ENCODE measurements around the gene DNAH17.

The DNAH17 gene

DNA sequence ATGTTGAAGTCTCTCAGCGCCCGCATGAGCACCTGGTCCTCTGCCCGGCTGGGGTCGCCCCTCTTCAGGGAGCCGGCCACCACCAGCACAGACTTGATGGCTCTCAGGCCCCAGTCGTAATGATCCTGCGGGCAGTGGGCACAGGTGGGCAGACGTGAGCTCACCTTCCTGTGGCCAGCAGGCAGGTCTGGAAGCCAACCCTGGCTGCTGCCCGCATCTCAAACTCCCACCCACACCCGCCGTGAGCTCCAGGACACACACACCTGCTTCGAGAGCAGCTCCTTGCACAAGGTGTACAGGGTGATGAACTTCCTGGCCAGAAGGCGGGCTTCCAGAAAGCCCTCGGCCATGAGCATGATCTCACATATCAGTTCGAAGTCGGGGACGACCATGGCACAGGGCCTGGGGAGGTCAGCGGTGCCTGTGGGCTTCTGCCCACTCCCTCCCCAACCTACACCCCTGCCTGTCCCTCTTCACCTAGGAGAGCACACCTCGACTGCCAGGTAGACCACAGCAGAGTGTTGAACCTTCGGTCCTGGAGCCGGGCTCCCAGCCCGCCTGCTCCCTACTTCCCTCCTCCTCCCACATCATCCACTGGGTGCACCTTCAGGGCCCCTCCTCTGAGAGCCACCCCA is 82.4 kb downstream of the DNAH17 start:
- Histone ChIP-seq H3K36me3 (ENCODE audit: control insufficient read depth, insufficient read depth, low read length) (no peaks in the 10 kb centered on the region), H3K4me1 (ENCODE audit: control insufficient read depth, insufficient read depth, low read length) (no peaks in the 10 kb centered on the region), H3K9ac (ENCODE audit: low read length) (no peak overlapping the region), H3K27me3 (ENCODE audit: control insufficient read depth, insufficient read depth, low read length) (no peaks in the 10 kb centered on the region), H3K9me3 (ENCODE audit: control insufficient read depth, low read length) (no peaks in the 10 kb centered on the region), H3K4me3 (ENCODE audit: low read length) (no peak overlapping the region)

DNA sequence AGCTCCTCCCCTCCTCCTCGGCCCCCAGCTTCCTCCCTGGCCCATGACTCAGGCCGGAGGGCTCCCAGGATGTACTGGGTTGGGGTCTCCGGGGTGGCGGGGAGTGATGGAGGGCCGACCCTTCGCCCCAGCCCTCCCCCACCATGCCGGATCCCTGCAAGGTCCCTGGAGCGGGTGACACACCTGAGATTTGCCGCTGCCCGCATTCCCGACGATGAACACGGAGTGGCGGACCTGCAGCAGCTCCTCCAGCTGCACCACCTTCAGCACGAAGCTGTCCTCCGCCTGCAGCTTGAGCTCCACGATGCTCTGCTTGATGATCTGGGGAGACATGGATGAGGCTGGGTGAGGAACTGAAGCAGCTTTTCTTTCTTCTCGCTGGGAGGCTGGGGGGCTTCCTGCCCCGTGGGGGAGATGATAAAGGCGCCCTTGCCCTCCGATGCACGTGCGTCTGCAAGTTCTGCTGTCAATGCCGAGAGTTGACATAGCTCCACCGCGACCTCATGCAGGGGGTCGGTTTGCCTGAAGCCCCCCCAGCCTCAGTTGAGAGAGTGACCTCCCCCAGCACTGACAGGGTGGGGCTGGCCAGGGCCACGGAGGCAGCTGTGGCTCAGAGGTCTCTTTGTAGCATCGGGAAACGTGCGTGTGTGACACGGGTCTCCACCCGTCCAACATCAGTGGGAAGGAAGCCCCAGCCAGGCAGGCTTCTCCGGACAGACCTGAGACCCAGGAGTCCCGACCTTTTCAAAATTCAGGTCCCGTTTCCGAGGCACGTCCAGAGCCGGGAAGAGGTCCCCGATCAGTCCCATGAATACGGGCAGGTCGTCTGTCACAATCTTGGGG is 83.1 kb downstream of the DNAH17 start:
- Histone ChIP-seq H3K36me3 (ENCODE audit: control insufficient read depth, insufficient read depth, low read length) (no peaks in the 10 kb centered on the region), H3K9ac (ENCODE audit: low read length) (no peak overlapping the region), H3K27me3 (ENCODE audit: control insufficient read depth, insufficient read depth, low read length) (no peaks in the 10 kb centered on the region), H3K9me3 (ENCODE audit: control insufficient read depth, low read length) (no peaks in the 10 kb centered on the region), H3K4me3 (ENCODE audit: low read length) (no peak overlapping the region), H3K4me1 (ENCODE audit: control insufficient read depth, insufficient read depth, low read length) (no peaks in the 10 kb centered on the region)

DNA sequence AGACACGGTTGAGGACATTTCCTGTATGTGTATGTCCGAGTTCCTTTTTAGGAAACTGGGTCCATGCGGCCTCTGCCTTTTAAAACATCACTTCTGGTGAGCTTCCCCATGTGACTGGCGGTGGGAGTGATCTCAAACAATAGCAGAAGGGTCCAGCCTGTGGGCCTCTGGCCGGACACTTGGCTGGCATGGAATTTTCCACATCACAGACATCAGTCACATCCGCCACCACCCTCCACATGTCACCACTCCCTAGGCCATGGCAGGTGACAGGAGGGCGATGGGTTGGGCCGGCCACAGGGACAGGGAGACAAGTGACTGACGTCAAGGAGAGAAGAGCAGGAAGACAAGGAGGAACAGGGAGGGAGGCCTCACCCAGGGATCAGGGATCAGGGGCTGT is 83.7 kb downstream of the DNAH17 start:
- Histone ChIP-seq H3K4me3 (ENCODE audit: low read length) (no peak overlapping the region), H3K9ac (ENCODE audit: low read length) (no peak overlapping the region), H3K9me3 (ENCODE audit: control insufficient read depth, low read length) (no peaks in the 10 kb centered on the region), H3K4me1 (ENCODE audit: control insufficient read depth, insufficient read depth, low read length) (no peaks in the 10 kb centered on the region), H3K27me3 (ENCODE audit: control insufficient read depth, insufficient read depth, low read length) (no peaks in the 10 kb centered on the region), H3K36me3 (ENCODE audit: control insufficient read depth, insufficient read depth, low read length) (no peaks in the 10 kb centered on the region)

DNA sequence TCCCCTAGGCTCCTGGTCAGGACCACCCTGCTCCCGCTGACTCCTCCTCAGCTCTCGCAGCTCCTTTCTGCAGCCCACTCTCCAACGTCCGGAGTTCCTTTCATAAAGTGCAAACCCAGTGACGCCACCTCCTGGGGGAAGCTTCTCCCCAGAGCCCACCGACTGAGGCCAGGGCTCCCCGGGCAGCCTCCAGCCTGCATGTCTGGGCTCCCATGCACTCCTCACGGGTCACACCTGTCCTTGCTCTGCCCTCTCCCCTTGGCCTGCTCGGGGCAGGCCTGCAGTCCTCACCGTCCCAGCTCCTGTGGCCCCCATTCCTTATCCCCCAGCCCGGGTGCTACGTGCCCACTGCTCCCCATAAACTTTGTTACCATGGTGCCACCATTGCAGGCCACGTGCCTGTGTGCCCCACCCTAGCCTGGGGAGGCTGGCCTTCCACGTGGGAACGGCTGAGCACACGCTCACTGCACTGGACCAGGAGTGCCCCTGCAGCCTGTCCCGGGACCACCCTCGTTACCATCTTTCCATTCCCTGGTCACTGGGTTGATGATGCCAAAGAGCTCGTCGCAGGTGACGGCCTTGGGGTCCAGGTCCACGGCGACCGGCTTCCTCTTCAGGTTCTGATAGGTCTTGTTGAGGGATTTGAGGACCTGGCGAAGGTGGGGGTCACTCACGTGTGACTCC is 84.9 kb downstream of the DNAH17 start:
- H3K9ac ChIP-seq (ENCODE audit: low read length): no peak overlapping the region
- H3K4me3 ChIP-seq (ENCODE audit: low read length): no peak overlapping the region
- no peaks in the 10 kb centered on the region for H3K36me3 ChIP-seq (ENCODE audit: control insufficient read depth, insufficient read depth, low read length)
- no peaks in the 10 kb centered on the region for H3K4me1 ChIP-seq (ENCODE audit: control insufficient read depth, insufficient read depth, low read length)
- no peaks in the 10 kb centered on the region for H3K27me3 ChIP-seq (ENCODE audit: control insufficient read depth, insufficient read depth, low read length)
- H3K9me3 ChIP-seq (ENCODE audit: control insufficient read depth, low read length): no peaks in the 10 kb centered on the region

DNA sequence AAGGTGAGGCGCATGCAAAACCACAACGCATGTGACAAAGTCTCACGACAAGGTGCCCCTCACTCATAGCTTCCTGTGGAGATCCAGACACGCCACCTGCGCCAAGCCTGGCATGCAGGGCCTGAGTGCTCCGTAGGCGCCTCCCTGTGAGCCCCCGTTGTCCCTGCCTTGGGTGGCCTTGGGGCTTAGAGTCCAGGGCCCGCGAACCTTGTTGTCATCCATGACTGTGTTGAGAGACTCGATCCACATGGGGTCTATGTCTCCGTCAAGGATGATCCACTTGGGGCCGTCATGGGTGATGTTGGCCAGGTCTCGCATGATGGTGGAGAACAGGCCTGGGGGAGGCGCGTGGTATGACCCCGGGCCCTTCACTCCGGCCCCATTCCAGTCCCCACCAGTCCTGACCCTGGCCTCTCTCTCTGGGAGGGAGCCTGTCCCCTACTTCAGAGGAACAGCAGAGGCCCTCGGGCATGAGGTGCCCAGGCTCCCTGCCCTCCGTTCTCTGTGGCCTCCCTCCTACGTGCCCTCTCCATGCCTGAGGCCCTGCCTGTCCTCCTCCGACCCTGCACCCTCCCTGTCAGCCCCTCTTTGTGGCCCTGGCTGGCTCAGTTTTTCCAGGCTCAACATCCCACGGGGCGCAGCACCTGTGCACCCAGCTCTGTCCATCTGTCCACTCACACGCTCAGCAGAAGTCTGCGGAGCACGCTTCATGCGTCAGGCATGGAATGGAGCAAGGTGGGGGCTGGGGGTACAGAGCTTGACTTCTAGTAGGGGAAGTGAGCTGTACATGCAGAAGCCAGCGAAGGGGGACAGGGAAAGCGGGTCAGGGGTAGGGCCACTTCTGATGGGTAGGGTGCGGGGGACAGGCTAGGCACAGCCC is 85.7 kb downstream of the DNAH17 start:
- Histone ChIP-seq H3K36me3 (ENCODE audit: control insufficient read depth, insufficient read depth, low read length) (no peaks in the 10 kb centered on the region), H3K27me3 (ENCODE audit: control insufficient read depth, insufficient read depth, low read length) (no peaks in the 10 kb centered on the region), H3K4me3 (ENCODE audit: low read length) (no peak overlapping the region), H3K9me3 (ENCODE audit: control insufficient read depth, low read length) (no peaks in the 10 kb centered on the region), H3K9ac (ENCODE audit: low read length) (no peak overlapping the region), H3K4me1 (ENCODE audit: control insufficient read depth, insufficient read depth, low read length) (no peaks in the 10 kb centered on the region)

DNA sequence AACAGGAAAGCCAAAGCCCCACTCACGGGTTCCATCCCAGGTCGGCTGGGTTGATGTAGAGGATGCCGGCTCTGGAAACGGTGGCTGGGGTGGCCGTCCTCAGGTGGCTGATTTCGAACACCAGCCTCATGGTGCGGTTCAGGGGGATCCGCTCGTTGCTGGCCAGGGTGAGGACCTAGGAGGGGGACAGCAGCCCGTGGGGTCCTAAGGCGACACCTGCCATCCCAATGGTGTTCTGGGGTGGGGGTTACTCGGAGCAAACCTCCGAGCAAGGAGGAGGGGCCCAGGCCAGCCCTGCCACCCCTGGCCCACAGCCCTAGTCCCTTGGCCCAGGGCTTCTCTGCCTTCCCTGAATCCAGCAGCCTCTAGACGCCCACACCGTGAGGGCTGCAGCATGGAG is 86.5 kb downstream of the DNAH17 start:
- Histone ChIP-seq H3K36me3 (ENCODE audit: control insufficient read depth, insufficient read depth, low read length) (no peaks in the 10 kb centered on the region), H3K4me3 (ENCODE audit: low read length) (no peak overlapping the region), H3K4me1 (ENCODE audit: control insufficient read depth, insufficient read depth, low read length) (no peaks in the 10 kb centered on the region), H3K9me3 (ENCODE audit: control insufficient read depth, low read length) (no peaks in the 10 kb centered on the region), H3K27me3 (ENCODE audit: control insufficient read depth, insufficient read depth, low read length) (no peaks in the 10 kb centered on the region), H3K9ac (ENCODE audit: low read length) (no peak overlapping the region)

DNA sequence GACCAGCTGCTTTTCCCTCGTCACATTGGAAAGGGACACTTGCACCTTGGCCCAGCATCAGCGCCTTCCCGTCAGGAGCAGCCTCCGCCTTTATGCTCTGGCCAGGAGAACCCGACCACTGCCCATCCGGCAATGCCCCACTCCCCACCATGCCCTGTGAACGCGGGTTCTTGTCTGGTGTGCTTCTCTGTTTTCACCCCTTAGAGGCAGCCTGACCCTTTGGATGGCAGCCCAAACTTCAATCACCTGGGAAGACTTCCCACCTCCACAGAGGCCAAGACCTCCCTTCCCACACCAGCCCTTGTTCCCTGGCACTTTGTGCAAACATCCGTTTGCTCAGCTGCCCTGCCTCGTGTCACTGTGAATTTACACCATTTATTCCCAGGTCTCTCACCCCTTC is 87.0 kb downstream of the DNAH17 start:
- H3K27me3 ChIP-seq (ENCODE audit: control insufficient read depth, insufficient read depth, low read length): peaks cover 2% of the 10 kb centered on the region
- H3K9ac ChIP-seq (ENCODE audit: low read length): no peak overlapping the region
- no peaks in the 10 kb centered on the region for H3K36me3 ChIP-seq (ENCODE audit: control insufficient read depth, insufficient read depth, low read length)
- peaks cover 2% of the 10 kb centered on the region for H3K4me1 ChIP-seq (ENCODE audit: control insufficient read depth, insufficient read depth, low read length)
- no peaks in the 10 kb centered on the region for H3K9me3 ChIP-seq (ENCODE audit: control insufficient read depth, low read length)
- H3K4me3 ChIP-seq (ENCODE audit: low read length): no peak overlapping the region

DNA sequence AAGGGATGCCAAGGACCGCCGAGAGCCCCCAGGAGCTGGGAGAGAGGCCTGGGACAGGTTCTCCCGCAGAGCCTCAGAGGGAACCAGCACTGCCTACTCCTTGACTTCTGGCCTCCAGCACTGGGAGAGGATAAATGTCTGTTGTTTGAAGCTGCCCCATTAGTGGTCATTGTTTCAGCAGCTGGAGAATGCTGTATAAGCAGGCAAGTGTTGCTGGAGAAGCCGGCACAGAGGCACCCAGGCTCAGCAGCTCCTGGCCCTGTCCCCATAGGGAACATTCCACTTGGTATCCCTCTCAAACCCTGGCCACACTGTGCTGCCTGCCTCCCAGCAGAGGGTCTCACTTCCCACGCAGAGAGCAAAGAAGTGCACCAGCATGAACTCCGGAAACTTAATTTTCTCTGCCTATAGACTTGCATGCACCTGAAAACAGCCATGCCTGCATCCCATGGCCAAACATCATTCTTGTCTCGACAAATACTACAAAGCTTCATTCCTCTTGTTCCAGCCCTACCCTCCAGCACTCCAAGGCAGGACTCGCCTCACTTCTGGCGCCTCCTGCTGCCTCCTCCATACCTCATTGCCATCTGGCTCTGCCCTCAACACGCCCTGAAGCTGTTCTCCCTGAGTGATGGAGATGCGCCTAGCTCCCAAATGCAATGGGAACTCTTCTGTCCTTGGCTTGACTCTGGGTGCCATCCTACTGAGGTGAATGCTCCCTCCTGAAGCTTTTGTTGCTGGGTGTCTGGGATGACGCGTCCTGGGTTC is 88.1 kb downstream of the DNAH17 start:
- Histone ChIP-seq H3K4me1 (ENCODE audit: control insufficient read depth, insufficient read depth, low read length) (peaks cover 13% of the 10 kb centered on the region), H3K9ac (ENCODE audit: low read length) (no peak overlapping the region), H3K9me3 (ENCODE audit: control insufficient read depth, low read length) (no peaks in the 10 kb centered on the region), H3K27me3 (ENCODE audit: control insufficient read depth, insufficient read depth, low read length) (peaks cover 6% of the 10 kb centered on the region), H3K4me3 (ENCODE audit: low read length) (no peak overlapping the region), H3K36me3 (ENCODE audit: control insufficient read depth, insufficient read depth, low read length) (no peaks in the 10 kb centered on the region)

DNA sequence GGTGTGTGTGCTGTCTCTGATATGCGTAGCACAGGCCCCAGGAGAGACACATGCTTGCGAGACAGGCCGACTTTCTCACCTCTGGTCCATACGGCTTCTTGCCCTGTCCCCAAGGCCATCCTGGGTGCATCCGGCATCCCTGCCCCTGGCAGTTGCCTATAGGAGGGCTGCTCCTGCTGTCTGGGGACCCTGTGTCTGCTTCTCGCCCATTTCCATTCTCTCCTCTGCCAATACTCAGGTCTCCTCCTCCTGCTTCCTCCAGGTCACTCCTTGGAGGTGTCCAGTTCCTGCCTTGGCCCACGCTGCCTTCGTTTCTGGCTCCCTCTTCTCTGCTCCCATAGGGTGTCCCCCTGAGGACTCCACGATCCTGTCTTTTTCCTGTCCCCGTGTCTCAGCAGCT is 89.0 kb downstream of the DNAH17 start:
- no peaks in the 10 kb centered on the region for H3K36me3 ChIP-seq (ENCODE audit: control insufficient read depth, insufficient read depth, low read length)
- H3K4me1 ChIP-seq (ENCODE audit: control insufficient read depth, insufficient read depth, low read length): peaks cover 14% of the 10 kb centered on the region
- H3K27me3 ChIP-seq (ENCODE audit: control insufficient read depth, insufficient read depth, low read length): peaks cover 7% of the 10 kb centered on the region
- H3K9me3 ChIP-seq (ENCODE audit: control insufficient read depth, low read length): no peaks in the 10 kb centered on the region
- no peak overlapping the region for H3K4me3 ChIP-seq (ENCODE audit: low read length)
- no peak overlapping the region for H3K9ac ChIP-seq (ENCODE audit: low read length)

DNA sequence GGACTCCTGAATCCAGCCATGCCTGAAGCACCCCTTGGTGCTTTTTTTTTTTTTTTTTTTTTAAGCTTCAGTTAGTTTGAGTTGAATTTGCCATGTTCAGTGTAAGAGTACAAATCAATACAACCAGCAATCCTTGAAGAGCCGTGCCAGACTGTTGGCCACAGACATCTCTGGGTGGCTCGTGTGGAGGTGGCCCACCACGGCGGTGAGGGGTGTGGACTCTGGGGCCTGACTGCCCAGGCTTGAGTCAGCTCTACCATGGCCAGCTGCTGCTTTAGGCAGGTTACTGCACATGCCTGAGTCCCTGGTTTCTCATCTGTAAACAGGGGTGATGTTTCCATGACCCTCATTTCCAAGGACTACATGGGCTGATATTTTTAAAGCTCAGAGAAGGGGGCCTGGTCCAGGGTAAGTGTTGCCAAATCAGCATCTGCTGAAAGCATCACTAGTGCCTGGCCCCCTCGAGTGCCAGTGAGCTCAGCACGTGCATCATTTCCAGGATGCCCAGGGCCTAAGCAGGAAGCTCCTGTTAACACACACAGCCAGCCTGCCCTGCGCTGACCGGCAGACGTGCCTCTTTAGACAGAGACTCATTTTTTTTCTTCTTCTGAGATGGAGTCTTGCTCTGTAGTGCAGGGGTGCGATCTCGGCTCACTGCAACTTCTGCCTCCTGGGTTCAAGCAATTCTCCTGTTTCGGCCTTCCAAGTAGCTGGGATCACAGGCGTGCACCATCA is 90.1 kb downstream of the DNAH17 start:
- no peaks in the 10 kb centered on the region for H3K9me3 ChIP-seq (ENCODE audit: control insufficient read depth, low read length)
- no peaks in the 10 kb centered on the region for H3K36me3 ChIP-seq (ENCODE audit: control insufficient read depth, insufficient read depth, low read length)
- H3K4me3 ChIP-seq (ENCODE audit: low read length): no peak overlapping the region
- peaks cover 14% of the 10 kb centered on the region for H3K4me1 ChIP-seq (ENCODE audit: control insufficient read depth, insufficient read depth, low read length)
- no peak overlapping the region for H3K9ac ChIP-seq (ENCODE audit: low read length)
- peaks cover 7% of the 10 kb centered on the region for H3K27me3 ChIP-seq (ENCODE audit: control insufficient read depth, insufficient read depth, low read length)

Measured in mucosa of stomach (tissue), 1 donor.